OCI-LY7 (cell line): ENCODE measurements around the gene BCAS4. TPM values are rescaled to one million over a fixed set of nuclear protein-coding genes. Genes with fewer than 3 reads are reported as not detected.

Experiments
- BruUV-seq: library from RNA; stranded (reverse); fragments of 400-500 nt; replicated peaks from 2 replicates; lab custom pipeline; 2021; lab: Mats Ljungman, UMichigan
- CTCF ChIA-PET: fragments of 300-600 bp; sonication (Branson Sonifier 250); formaldehyde crosslinking; loops from one replicate; lab custom pipeline; 2022; ENCODE audit warnings: antibody characterized with exemption; ENCODE audit not compliant: unreplicated experiment; lab: Charles Lee
- POLR2A ChIA-PET: fragments of 300-600 bp; sonication (Branson Sonifier 250); formaldehyde crosslinking; loops from one replicate; lab custom pipeline; 2022; ENCODE audit warnings: antibody characterized with exemption; lab: Charles Lee
- DNase-seq: peaks from one replicate; pipeline ENCODE4 v3.0.0-alpha.2; 2015; ENCODE audit warnings: low spot score
- H2AFZ ChIP-seq: fragments of 200-600 bp; sonication (generic), shearing (Covaris generic); 2 replicates; pipeline ENCODE4 v1.6.1; 2014; ENCODE audit warnings: mild to moderate bottlenecking, antibody characterized with exemption, low read length, moderate library complexity
- H3K27ac ChIP-seq: fragments of 200-600 bp; sonication (generic); 2 replicates; pipeline ENCODE4 v1.5.1; 2014; ENCODE audit warnings: mixed run types, low read depth, mild to moderate bottlenecking, moderate library complexity, low read length, inconsistent platforms; ENCODE audit not compliant: poor library complexity, severe bottlenecking
- H3K36me3 ChIP-seq: fragments of 200-600 bp; sonication (generic); 2 replicates; pipeline ENCODE4 v1.6.1; 2014; ENCODE audit warnings: mild to moderate bottlenecking, antibody characterized with exemption, low read length, moderate library complexity, mixed read lengths; ENCODE audit not compliant: insufficient read depth
- H3K4me1 ChIP-seq: fragments of 200-600 bp; sonication (generic); 2 replicates; pipeline ENCODE4 v1.5.1; 2014; ENCODE audit warnings: mild to moderate bottlenecking, low read length; ENCODE audit not compliant: insufficient read depth, poor library complexity, severe bottlenecking
- H3K4me2 ChIP-seq: fragments of 200-600 bp; sonication (generic); 2 replicates; pipeline ENCODE4 v1.6.1; 2014; ENCODE audit warnings: mild to moderate bottlenecking, low read length
- H3K4me3 ChIP-seq: fragments of 200-600 bp; sonication (generic); 2 replicates; pipeline ENCODE4 v1.5.1; 2014; ENCODE audit warnings: mild to moderate bottlenecking, low read depth, low read length; ENCODE audit not compliant: poor library complexity, severe bottlenecking
- H3K79me2 ChIP-seq: fragments of 200-600 bp; sonication (generic); 2 replicates; pipeline ENCODE4 v1.6.1; 2016; ENCODE audit warnings: low read depth, mild to moderate bottlenecking, low read length, moderate library complexity, mixed read lengths; ENCODE audit not compliant: insufficient read depth
- H3K9me2 ChIP-seq: fragments of 200-600 bp; sonication (generic); 2 replicates; pipeline ENCODE4 v1.6.1; 2016; ENCODE audit warnings: mild to moderate bottlenecking, low read length, mixed read lengths; ENCODE audit not compliant: insufficient read depth
- H3K9me3 ChIP-seq: fragments of 200-600 bp; sonication (generic); 2 replicates; pipeline ENCODE4 v1.6.1; 2014; ENCODE audit warnings: mild to moderate bottlenecking, mixed run types, low read length, mixed read lengths
- H4K20me1 ChIP-seq: fragments of 200-600 bp; sonication (generic); 2 replicates; pipeline ENCODE4 v1.6.1; 2014; ENCODE audit warnings: mild to moderate bottlenecking, antibody characterized with exemption, low read length, moderate library complexity, mixed read lengths; ENCODE audit not compliant: insufficient read depth
- EZH2phosphoT487 ChIP-seq: fragments of 200-600 bp; sonication (generic); IDR thresholded peaks from 2 replicates; pipeline ENCODE4 v1.6.1; 2018; ENCODE audit warnings: low read depth, borderline replicate concordance, mild to moderate bottlenecking, mixed run types, antibody characterized with exemption, low read length, moderate library complexity, mixed read lengths
- intact Hi-C: fragments of 100-400 bp; cut with micrococcal nuclease; formaldehyde crosslinking; loops from one replicate; pipeline ENCODE4 v1.10.0; 2022; ENCODE audit not compliant: unreplicated experiment
- total RNA-seq, 2 experiments: library from RNA; depleted of rRNA in 1 of 2; stranded (reverse); fragments of >200 nt in 1 of 2; shearing (Covaris generic) in 1 of 2; gene quantifications; 2 replicates each; pipeline ENCODE4 v1.2.3, GENCODE V29; 2014 to 2022
- TF ChIP-seq, protein P1 (sequence below): fragments of 200-600 bp; sonication (generic); conservative IDR thresholded peaks from 2 replicates; pipeline ENCODE4 v1.5.1; 2014; ENCODE audit warnings: mild to moderate bottlenecking, antibody characterized with exemption, low read length, moderate library complexity, mixed read lengths

The BCAS4 gene
- total RNA-seq, 2 experiments from 2014 or later = 173 to 181 TPM

DNA sequence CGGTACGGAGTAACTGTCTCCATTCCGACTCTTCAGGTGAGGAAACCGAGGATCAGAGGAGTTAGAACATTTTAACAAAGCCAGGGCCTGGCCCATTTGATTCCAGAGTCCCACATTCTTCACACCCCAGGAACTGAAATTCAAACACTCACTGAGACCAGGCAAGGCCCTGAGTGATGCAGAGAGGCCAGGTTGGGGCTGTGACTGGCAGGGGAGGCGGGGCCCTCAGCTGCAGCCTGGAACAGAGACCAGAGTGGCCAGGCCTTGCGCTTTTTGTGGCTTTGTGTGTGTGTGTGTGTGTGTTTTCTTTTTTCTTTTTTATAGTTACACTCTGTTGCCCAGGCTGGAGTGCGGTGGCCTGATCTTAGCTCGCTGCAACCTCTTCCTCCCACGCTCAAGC lies 57.2 kb downstream of the BCAS4 start:
- no peaks in the 10 kb centered on the region for H3K9me3 ChIP-seq
- H3K9me2 ChIP-seq = no peaks in the 10 kb centered on the region
- intact Hi-C loops = no loop called here
- no peak overlapping the region for H3K4me2 ChIP-seq
- peak overlapping the region; percentile 77 for H3K27ac ChIP-seq
- peaks cover 86% of the 10 kb centered on the region for H3K36me3 ChIP-seq
- ChIA-PET POLR2A (no interaction called here), CTCF (no interaction called here)
- no peaks in the 10 kb centered on the region for H4K20me1 ChIP-seq
- no peak overlapping the region for H3K4me3 ChIP-seq
- TF ChIP-seq, protein P1, sequence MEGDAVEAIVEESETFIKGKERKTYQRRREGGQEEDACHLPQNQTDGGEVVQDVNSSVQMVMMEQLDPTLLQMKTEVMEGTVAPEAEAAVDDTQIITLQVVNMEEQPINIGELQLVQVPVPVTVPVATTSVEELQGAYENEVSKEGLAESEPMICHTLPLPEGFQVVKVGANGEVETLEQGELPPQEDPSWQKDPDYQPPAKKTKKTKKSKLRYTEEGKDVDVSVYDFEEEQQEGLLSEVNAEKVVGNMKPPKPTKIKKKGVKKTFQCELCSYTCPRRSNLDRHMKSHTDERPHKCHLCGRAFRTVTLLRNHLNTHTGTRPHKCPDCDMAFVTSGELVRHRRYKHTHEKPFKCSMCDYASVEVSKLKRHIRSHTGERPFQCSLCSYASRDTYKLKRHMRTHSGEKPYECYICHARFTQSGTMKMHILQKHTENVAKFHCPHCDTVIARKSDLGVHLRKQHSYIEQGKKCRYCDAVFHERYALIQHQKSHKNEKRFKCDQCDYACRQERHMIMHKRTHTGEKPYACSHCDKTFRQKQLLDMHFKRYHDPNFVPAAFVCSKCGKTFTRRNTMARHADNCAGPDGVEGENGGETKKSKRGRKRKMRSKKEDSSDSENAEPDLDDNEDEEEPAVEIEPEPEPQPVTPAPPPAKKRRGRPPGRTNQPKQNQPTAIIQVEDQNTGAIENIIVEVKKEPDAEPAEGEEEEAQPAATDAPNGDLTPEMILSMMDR = no peak
- no peak for TF ChIP-seq EZH2phosphoT487
- no peak for DNase-seq
- H3K4me1 ChIP-seq = peaks cover 50% of the 10 kb centered on the region
- peaks cover 25% of the 10 kb centered on the region; the same call in 1 of the 2 replicates for H3K79me2 ChIP-seq
- H2AFZ ChIP-seq = no peak overlapping the region
- BruUV-seq = no TSS peak

DNA sequence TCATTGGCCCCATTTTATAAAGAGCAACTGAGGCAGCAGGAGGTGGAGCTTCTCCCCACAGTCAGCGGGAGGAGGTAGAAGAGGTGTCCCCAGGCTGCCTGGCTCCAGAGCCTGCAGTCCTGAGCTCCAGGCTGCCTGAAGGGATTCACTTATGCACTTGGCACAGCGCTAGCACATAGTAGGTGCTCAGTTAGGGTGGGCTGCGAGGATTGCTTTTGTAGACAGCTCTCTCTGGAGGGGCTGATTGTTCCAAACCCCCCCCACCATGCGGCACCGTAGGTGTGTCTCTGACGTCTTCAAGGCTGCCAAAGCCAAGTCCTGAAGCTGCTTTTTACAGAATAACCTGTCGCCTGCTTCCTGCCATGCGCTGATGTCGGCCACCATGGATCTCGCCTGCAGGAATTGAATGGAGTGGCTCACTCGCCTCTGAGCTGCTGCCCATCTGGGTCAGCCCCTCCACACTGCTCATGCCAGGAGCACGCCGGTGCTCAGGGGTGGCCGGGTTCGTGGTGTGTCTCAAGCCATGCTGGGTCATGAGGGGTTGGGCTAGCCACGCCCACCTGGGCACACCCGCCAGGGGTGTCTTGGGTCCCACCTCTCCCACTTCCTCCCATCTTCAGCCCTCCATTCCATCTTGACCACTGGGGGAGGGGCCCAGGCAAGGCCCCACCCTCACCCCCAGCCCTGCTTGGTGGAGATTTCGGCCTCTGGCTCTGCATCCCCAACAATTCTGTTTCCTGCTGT lies 59.8 kb downstream of the BCAS4 start:
- H3K4me3 ChIP-seq = no peak overlapping the region
- no peak for DNase-seq
- POLR2A ChIA-PET = interaction anchor here (0.6 kb wide), 1 partner anchor 8 kb away, joined by 3 read pairs; no protein-coding TSS in a partner anchor
- H3K4me2 ChIP-seq = no peak overlapping the region
- no peak for TF ChIP-seq EZH2phosphoT487
- TF ChIP-seq, protein P1 = no peak
- intact Hi-C loops = no loop called here
- H3K79me2 ChIP-seq = peaks cover 21% of the 10 kb centered on the region; the same call in 1 of the 2 replicates
- H3K36me3 ChIP-seq = peaks cover 83% of the 10 kb centered on the region
- CTCF ChIA-PET = no interaction called here
- no peak overlapping the region for H2AFZ ChIP-seq
- H3K27ac ChIP-seq = no peak overlapping the region
- no peaks in the 10 kb centered on the region for H4K20me1 ChIP-seq
- H3K9me2 ChIP-seq = no peaks in the 10 kb centered on the region
- no TSS peak for BruUV-seq
- no peaks in the 10 kb centered on the region for H3K9me3 ChIP-seq
- peaks cover 46% of the 10 kb centered on the region for H3K4me1 ChIP-seq
